ENCODE measurements around the gene PGPEP1. TPM values are rescaled to one million over a fixed set of nuclear protein-coding genes. Genes with fewer than 3 reads are reported as not detected.

The PGPEP1 gene
- total and polyA plus RNA-seq, 10 of the 15 experiments (the other 5 are each of a cell fraction or from before 2014, with no cell fraction given), result 13.8 to 39.4 (median 17.0) TPM

GRCh38 chr19:18366021-18366435 is 25.6 kb downstream of the PGPEP1 start:
- no peak overlapping the region for H3K4me3 ChIP-seq
- FAIRE-seq, result no peak
- H3K9ac ChIP-seq (ENCODE audit: control insufficient read depth, insufficient read depth, low read length), result no peak overlapping the region
- H3K27ac ChIP-seq (ENCODE audit: control insufficient read depth, insufficient read depth), result peak overlapping the region; percentile 42
- H2AFZ ChIP-seq (ENCODE audit: control insufficient read depth, low read depth, low read length), result no peak overlapping the region
- TF ChIP-seq ATF7 (IDR thresholded peaks at IDR 0.05; ENCODE audit: low read depth) (0 out of 2 replicates have a peak, but pooled peaks have one; percentile 11), BMI1 (IDR thresholded peaks at IDR 0.05; ENCODE audit: borderline replicate concordance) (no peak), SMAD5 (IDR thresholded peaks at IDR 0.05; ENCODE audit: low read depth) (no peak), ESRRA (IDR thresholded peaks at IDR 0.05; ENCODE audit: low read length) (no peak), RAD51 (IDR thresholded peaks at IDR 0.05) (peak; percentile 41; the same call in 1 of the 2 replicates), MYC (IDR thresholded peaks at IDR 0.05; ENCODE audit: insufficient read depth, insufficient read length, insufficient replicate concordance, low read length, severe bottlenecking) (no peak), BHLHE40 (IDR thresholded peaks at IDR 0.05; ENCODE audit: borderline replicate concordance in 1 of 2, low read depth in 2 of 2, low read length in 1 of 2) (peak in 1 of 2 experiments; percentile 34; a peak in 1 of 4 replicates), IRF4 (IDR thresholded peaks at IDR 0.05; ENCODE audit: low read depth, low read length) (no peak), E2F8 (IDR thresholded peaks at IDR 0.05; ENCODE audit: low read depth, partially characterized antibody) (no peak), USF1 (IDR thresholded peaks at IDR 0.05; ENCODE audit: borderline replicate concordance, extremely low read length, insufficient read depth, low read depth, low read length) (no peak), ZNF217 (IDR thresholded peaks at IDR 0.05) (no peak), NBN (IDR thresholded peaks at IDR 0.05) (no peak)
- no peak for DNase-seq (ENCODE audit: low read depth, low spot score)
- POLR2A ChIA-PET, result interaction anchor here (0.9 to 1.2 kb wide), 2 partner anchors 26 to 85 kb away, joined by 3 read pairs; partner anchors contain the start of genes JUND and PGPEP1
- peaks cover 11% of the 10 kb centered on the region for H3K4me1 ChIP-seq (ENCODE audit: control insufficient read depth, insufficient read depth, low read length)
- ATAC-seq, result peak; percentile 43
- no peak overlapping the region for H3K4me2 ChIP-seq (ENCODE audit: control insufficient read depth, insufficient read depth)
- H3K9me3 ChIP-seq (replicated peaks; ENCODE audit: control insufficient read depth, insufficient read depth, low read length), result no peaks in the 10 kb centered on the region; the same call in 2 of the 3 replicates
- H3K27me3 ChIP-seq (replicated peaks in 1 of 2; ENCODE audit: control insufficient read depth in 2 of 2, insufficient read depth in 2 of 2, low read length in 1 of 2), result no peaks in the 10 kb centered on the region
- RAD21 ChIA-PET (ENCODE audit: unreplicated experiment), result interaction anchor here (0.7 to 1.6 kb wide), 2 partner anchors 15 to 37 kb away, joined by 3 to 5 read pairs; no protein-coding TSS in a partner anchor
- SMC1A ChIA-PET (ENCODE audit: uncharacterized antibody, unreplicated experiment), result interaction anchor here (1.0 to 1.5 kb wide), 3 partner anchors 16 to 46 kb away, joined by 3 to 4 read pairs (median 3); no protein-coding TSS in a partner anchor
- WGBS (ENCODE audit: insufficient coverage, insufficient replicate concordance, low lambda C conversion rate, missing lambda C conversion rate), result 73% methylated on average over 2 of the region's 2 CpGs
- peaks cover 0 to 6% of the 10 kb centered on the region in 2 experiments for H3K36me3 ChIP-seq (ENCODE audit: control insufficient read depth in 2 of 2, insufficient read depth in 2 of 2, low read length in 1 of 2)
- CTCF ChIA-PET, result interaction anchor here (1.0 to 1.5 kb wide), 3 partner anchors 22 to 87 kb away, joined by 4 to 5 read pairs (median 4); no protein-coding TSS in a partner anchor
- H3K79me2 ChIP-seq (ENCODE audit: control insufficient read depth, insufficient read depth, low read length), result no peaks in the 10 kb centered on the region
- in situ Hi-C loops (cut with MboI), result no loop called here
- TSS peak; percentile 47 for BruUV-seq (replicated peaks)
- intact Hi-C loops (cut with micrococcal nuclease; ENCODE audit: unreplicated experiment), result no loop called here
- no peaks in the 10 kb centered on the region for H4K20me1 ChIP-seq (ENCODE audit: control insufficient read depth, insufficient read depth)
